ENCODE data around the gene CBARP.

CBARP gene

GRCh38 chr19:1273263-1274041 is 35.6 kb upstream of the CBARP start:
- no peak overlapping the region for H2AFZ ChIP-seq (ENCODE audit: low read depth)
- peaks cover 26% of the 10 kb centered on the region for H3K4me1 ChIP-seq (ENCODE audit: low read depth, poor library complexity, severe bottlenecking)
- H3K27ac ChIP-seq = no peak overlapping the region
- peaks cover 25% of the 10 kb centered on the region; the same call in 1 of the 2 replicates for H3K36me3 ChIP-seq (ENCODE audit: insufficient read depth)
- no peak overlapping the region for H3K4me2 ChIP-seq
- H3K4me3 ChIP-seq (IDR thresholded peaks at IDR 0.05; ENCODE audit: insufficient read depth, low read depth, low read length) = no peak overlapping the region
- no peaks in the 10 kb centered on the region for H4K20me1 ChIP-seq (ENCODE audit: insufficient read depth)
- H3K79me2 ChIP-seq (ENCODE audit: insufficient read depth, low read depth) = peaks cover 49% of the 10 kb centered on the region
- no peak for TF ChIP-seq CTCF (conservative IDR thresholded peaks at IDR 0.05; ENCODE audit: low read depth, low read length)
- H3K9ac ChIP-seq = no peak overlapping the region
- H3K27me3 ChIP-seq (ENCODE audit: insufficient read depth, low read depth) = no peaks in the 10 kb centered on the region

- Histone ChIP-seq H3K27me3 (ENCODE audit: insufficient read depth, low read depth) (no peaks in the 10 kb centered on the region), H3K36me3 (ENCODE audit: insufficient read depth) (peaks cover 25% of the 10 kb centered on the region; the same call in 1 of the 2 replicates), H3K4me2 (no peak overlapping the region), H2AFZ (ENCODE audit: low read depth) (no peak overlapping the region), H4K20me1 (ENCODE audit: insufficient read depth) (no peaks in the 10 kb centered on the region), H3K27ac (no peak overlapping the region), H3K79me2 (ENCODE audit: insufficient read depth, low read depth) (peaks cover 49% of the 10 kb centered on the region), H3K4me1 (ENCODE audit: low read depth, poor library complexity, severe bottlenecking) (peaks cover 30% of the 10 kb centered on the region), H3K4me3 (IDR thresholded peaks at IDR 0.05; ENCODE audit: insufficient read depth, low read depth, low read length) (no peak overlapping the region), H3K9ac (no peak overlapping the region; the same call in 1 of the 2 replicates)
- TF ChIP-seq CTCF (conservative IDR thresholded peaks at IDR 0.05; ENCODE audit: low read depth, low read length) = no peak
These were observed 34.8 kb upstream of the CBARP start for GRCh38 chr19:1272423-1273262.

GRCh38 chr19:1271528-1272422 is 34.0 kb upstream of the CBARP start:
- Histone ChIP-seq H3K4me1 (ENCODE audit: low read depth, poor library complexity, severe bottlenecking) (peaks cover 32% of the 10 kb centered on the region), H3K27ac (no peak overlapping the region), H3K9ac (no peak overlapping the region; the same call in 1 of the 2 replicates), H3K27me3 (ENCODE audit: insufficient read depth, low read depth) (no peaks in the 10 kb centered on the region), H2AFZ (ENCODE audit: low read depth) (no peak overlapping the region), H3K79me2 (ENCODE audit: insufficient read depth, low read depth) (peaks cover 44% of the 10 kb centered on the region), H3K36me3 (ENCODE audit: insufficient read depth) (peaks cover 25% of the 10 kb centered on the region; the same call in 1 of the 2 replicates), H4K20me1 (ENCODE audit: insufficient read depth) (no peaks in the 10 kb centered on the region), H3K4me3 (IDR thresholded peaks at IDR 0.05; ENCODE audit: insufficient read depth, low read depth, low read length) (no peak overlapping the region), H3K4me2 (no peak overlapping the region)
- TF ChIP-seq CTCF (conservative IDR thresholded peaks at IDR 0.05; ENCODE audit: low read depth, low read length) = no peak
